DLD1 (cell line): ENCODE data around the gene SMIM22.

ENCODE experiments used
- in situ Hi-C: cut with HindIII; loops from 2 replicates; pipeline ENCODE4 v1.10.0; 2017; ENCODE audit warnings: low sequenced_read_pairs

SMIM22 gene

DNA sequence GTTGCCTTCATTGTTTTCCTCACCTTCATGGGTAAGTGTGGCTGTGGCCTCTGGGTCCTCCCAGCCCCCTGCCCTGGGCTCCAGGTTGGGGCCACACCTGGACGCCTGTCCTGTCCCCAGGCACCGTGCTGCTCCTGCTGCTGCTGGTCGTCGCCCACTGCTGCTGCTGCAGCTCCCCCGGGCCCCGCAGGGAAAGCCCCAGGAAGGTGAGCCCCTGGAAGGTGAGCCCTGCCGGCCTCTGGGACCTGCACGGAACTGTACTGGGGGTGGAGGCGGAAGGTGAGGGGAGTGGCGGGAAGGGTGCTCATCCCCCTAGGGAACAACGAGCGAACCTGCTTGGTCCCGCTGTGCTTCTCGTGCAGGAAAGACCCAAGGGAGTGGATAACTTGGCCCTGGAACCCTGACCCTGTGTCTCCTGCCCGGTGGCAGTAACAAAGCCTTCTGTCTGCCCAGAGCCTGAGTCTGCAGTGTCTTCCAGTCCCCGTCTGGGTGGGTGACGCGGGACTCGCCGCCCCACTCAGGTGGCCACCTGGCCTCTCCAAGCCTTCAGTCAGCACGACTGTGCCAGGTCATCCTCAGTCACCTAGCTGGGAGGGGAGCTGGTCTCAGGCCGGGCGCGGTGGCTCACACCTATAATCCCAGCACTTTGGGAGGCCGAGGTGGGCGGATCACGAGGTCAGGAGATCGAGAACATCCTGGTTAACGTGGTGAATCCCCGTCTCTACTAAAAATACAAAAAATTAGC lies 831 bp downstream of the SMIM22 start:
- in situ Hi-C loops, result no loop called here

DNA sequence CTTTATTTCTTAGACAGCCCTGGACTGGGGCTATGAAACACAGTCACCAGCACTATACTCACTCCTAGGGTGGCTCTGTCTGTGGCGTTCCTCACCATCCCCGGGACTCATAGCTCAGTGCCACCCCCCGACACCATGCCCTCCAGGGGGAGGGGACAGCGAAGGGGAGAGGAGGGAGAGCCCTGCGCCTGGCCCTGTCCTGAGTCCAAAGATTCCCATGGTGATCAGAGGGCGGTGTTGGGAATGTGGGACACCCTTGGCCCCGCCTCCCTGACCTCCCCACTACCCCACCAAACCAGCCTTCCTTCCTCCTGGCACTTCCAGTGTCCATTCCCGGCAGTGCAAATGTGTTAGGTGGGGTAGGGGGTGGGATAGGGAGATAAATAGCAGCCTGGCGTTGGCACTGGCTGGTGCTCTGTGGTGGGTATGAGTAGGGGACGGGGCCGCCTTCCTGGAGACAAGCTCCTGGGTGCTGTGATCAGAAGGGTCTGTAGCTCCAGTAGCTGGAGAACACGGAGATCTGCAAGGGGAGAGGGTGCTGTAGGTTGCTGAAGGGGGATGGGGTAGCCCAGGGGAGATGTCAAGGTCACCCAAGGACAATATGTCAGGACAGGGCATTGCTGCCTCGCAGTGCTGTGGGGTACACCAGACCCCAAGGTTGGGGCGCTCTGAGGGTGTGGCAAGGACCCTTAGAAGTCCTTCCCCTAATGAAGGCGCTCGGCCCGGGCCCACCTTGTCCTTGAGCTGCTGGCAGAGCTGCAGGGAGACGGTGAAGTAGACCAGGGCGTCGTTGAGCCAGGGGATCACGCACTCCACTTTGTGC lies 2.0 kb downstream of the SMIM22 start:
- in situ Hi-C loops, result no loop called here

DNA sequence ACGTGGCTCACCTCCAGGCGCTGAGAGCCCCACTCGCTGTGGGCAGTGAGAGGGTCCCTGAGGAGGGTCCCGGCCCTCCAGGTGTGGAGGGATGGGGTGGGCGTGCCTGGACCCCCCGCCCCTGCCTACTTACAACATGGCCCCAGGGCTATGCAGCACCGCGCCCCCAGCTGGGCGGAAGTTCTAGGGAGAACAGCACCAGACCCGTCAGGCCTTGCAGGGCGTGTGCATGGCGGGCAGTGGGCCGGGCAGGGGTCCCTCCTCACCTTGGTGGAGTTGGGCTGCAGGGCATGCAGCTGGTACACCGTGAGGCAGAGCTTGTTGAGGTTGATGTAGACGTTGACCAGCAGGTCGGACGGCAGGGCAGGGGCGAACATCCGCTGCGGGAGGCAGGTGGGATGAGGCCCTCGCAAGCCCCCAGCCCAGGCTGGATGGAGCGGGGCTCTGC lies 2.7 kb downstream of the SMIM22 start:
- in situ Hi-C loops, result no loop called here

DNA sequence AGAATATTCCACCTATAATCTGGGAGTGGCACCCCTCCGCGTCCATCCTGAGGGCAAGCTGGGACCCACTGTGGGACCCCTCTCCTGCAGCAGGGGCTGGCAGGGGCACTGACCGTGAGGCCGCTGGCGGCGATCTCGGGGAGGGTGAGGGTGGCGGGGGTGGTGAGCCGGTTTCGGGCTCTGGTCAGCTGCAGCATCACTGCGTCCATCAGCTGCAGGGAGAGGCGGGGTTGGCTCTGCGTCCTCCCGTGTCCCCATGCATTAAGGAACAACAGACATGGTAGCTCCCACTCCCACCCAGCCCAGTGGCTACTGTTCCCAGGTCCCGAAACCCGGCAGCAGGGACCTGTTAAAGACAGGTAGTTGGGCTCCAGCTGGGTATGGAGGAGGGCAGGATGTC lies 3.3 kb downstream of the SMIM22 start:
- in situ Hi-C loops, result no loop called here

DNA sequence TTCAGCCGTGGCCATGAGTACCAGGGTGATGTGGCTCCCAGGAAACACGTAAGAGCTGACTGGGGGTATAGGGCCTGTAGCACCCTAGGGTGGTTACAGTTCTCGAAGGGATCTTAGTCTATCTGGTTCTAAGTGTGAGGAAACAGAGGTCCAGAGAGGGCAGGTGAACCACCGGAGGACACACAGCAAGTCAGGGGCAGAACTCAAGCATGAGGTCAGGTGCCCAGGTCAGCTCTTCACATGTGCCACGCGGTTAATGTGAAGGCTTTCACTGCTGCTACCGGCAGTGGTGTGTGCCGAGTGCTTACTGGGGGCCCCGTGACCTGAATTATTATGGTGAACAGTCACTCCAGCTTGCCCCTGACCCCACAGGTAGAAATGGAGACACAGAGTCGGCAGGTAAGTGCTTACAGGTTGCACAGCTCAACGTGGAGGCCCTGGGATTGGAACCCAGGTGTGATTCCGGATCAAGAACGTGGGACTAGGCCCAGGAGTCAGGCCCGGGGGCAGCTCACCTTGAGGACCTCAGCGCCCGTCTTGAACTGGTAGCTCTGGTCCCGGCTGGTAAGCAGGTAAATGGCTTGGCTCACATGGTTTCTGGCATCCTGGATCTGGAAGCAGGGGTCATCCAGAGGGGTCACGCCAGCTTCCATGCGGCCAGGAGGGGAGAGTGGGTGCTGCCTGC lies 4.1 kb downstream of the SMIM22 start:
- in situ Hi-C loops, result no loop called here

DNA sequence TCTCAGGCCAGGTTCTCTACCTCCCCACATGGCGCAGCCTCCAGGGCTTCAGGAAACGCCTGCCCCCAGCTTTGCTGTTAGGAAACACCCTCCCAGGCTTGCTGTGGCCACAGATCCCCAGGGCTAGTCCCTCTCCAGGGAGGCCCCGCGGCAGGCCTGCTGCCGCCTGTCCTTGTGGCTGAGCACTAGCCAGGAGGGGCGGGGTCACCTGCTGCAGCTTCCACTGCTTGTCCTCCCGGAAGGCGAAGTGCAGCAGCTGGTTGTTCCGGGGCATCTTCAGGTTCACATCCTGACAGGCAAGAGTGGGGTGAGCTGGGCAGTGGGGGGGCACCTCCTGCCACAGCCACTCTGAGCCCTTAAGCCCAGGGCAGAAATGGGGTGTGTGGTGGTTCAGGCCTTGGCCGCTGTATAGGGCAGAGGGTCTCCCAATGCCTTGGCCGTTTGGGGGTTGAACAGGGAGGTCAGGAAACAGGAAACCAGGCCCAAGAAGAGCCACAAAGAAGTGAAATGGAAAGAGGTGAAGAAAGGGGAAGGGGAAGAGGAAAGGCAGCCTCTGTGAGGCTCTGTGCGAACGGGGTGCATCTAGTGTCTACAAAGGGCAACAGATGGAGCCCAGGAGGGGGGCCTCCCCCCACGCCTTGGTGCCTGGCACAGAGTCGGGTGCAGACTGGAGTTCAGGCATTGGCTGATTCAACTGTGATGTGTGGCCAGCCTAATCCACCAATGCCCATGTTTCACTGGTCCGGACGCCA lies 5.3 kb downstream of the SMIM22 start:
- in situ Hi-C loops, result no loop called here

DNA sequence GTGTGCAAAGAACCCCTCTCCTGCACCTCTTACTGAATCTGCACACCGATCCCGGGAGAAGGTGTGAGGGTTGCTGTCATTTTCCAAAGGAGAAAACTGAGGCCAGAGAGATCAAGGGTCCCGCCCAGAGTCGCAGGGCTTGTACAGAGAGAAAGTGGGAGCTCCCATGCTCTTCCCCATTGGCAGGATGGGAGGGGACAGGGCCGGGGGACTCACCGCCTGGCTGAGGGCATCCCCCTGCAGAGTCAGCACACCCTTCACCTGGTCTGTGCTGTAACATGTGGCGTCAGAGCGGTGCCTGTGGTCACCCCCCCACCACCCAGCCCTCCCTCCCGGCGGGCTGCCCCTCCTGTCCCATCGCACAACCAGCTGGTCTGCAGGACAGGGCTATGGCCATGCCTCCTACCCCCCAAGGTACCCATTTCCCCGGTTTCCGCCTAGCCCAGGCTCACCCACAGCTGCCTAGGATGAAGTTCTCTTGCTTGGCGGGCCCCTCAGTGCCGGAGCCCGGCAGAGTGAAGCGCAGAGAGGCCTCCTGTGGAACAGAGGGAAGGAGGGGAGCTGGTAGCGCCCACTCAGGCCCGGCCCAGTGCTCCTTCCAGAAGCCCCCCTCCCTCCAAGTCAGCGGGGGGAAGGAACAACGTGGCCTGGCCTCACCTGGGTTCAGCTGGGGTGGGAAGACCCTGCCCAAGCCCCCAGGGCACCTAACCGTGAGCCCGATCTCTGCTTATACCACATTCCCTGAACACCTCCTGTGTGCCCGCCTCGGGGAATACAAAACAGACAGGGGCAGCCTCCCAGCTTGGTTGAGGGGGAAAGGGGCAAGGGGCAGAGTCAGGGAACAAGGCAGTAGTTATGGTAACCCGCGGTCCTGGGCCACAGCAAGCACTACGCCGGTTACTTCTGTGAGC lies 6.1 kb downstream of the SMIM22 start:
- in situ Hi-C loops, result no loop called here

DNA sequence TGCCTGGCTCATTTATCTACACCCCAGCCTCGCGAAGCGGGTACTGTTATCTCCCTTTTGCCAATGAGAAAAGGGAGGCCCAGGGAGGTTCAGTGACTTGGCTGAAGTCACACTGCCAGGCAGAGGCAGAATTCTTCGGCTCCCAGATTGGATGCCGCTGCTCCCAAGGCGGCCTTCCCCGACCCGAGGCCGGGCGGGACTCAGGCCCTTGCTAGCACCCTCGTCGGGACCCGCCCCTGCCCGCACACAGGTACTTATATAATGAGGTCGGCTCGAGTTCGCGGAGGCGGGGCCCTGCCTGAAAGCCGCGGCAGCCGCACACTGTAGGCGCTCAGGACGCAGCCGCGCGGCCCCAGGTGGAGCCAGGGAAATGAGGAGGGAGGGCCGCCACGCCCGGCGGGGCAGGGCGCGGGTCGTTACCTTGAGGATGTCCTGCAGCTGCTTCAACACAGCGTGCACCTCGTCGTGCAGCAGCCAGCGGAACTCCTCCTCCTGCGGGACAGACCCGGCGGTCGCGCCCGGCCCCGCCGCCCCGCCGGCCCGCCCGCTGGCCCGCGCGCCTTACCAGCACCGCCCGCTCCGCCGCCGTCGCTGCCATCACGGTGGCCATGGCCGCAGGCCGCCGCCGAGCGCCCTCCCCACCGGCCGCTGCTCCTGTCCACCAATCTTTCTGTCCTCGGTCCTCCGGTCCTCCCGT lies 6.9 kb downstream of the SMIM22 start, which contains the start of gene ROGDI:
Gene ROGDI (minus strand): TSS at position 672 of the 697 bp plus-strand sequence. CDS start 62 bp downstream, at position 610.
- in situ Hi-C loops, result no loop called here

DNA sequence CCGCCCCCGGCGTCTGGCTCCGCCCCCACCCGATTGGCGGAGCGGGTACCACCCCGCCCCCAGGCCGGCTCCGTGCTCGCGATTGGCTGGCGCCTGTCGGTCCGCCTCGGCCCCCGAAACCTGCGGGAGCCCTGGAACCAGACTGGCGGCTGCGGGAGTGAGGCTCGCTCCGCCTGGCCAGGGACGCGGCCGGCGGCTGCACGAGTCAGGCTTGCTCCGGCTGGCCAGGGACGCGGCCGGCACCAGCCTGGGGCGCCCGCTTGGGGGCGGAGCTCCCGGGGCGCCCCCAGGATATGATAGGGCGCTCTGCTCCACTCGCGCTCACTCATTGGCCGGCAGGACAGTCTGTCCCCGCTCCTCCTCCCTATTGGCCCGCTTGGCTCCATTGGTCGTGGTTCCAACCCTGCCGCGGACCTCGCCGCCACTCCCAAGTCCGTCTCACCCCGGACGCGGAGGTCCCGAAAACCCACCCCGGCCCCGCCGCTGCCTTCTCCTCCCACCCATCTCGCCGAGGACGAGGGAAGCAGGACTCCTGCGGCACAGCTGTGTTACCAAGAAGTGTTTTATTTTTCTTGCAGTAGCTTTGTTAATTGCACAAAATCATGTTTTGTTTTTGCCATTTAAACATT lies 7.6 kb downstream of the SMIM22 start:
- in situ Hi-C loops, result no loop called here

DNA sequence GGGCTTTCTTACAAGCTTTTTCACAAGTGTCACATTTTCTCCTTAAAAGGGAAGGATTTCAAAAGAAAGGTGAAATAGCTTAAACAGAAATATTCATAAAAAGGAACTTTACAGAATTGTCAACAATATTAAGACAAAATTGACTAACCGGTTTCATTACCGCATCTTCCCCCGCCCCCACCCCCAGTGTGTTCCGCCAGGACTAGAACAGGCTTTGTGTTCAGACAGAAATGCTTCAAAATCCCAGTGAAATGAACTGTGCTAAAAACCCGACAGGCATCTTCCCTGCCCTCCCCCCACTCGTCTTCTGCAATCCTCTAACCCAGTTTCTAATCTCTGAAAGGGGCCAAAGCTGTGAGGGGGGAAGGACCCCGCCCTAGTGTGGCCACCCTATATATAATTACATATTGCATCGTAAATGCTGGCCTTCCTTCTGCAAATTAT lies 8.3 kb downstream of the SMIM22 start:
- in situ Hi-C loops, result no loop called here

DNA sequence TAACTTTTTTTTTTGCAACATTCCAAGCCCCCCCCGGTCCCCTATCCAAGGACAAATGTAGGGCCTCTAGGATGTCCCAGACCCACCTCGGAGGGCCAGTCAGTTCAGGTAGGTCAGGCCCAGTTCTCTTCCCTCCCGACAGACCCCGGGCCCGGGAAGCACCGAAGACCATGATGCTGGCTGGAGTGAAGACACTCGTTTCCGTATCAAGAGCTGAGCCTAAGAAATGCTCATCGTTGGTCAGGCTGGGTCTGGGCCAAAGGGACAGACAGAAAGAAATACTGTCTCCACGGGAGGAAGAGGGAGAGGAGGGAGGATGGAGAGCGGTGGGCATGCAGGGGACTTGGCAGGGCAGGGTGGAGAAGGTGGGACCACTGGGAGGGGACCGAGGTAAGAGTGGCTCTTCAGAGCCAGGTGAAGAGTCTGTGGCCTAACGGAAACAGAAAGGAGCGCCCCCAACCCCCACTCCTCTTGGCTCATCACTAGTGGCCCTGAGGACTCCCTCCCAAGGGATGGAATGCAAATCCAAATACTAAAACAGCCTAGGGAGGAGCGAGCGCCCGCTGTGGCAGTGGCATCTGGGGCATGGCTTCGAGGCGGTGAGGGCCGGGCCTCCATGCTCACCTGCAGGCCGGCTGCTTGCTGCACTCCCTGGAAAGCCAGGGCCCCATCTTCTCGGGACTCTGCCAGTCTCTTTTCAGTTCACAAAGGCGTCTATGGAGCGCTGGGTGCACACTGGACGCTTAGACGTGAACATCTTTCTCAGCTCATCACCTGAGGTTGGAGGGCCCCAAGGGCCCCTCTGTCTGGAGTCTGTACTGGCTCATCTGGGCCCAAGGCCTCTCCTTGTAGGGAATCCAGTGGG lies 9.0 kb downstream of the SMIM22 start:
- in situ Hi-C loops, result no loop called here

DNA sequence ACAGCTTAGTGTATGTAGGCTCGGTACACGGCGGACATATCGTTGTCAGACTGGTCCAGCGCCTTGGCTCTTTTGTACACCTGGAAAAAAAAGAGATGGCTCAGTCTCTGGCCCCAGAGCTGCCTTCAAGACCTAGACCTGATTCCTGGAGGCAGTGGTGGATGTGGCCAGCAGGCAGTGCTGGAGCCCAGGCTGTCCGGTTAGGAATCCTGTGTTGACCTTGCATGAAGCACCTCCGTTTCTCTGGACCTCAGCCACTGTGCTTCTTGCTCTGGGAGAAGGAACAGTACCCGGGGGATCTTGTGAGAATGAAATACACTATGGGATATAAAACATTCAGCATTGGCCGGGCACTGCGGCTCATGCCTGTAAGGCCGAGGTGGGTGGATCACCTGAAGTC lies 10.1 kb downstream of the SMIM22 start:
- in situ Hi-C loops, result no loop called here

DNA sequence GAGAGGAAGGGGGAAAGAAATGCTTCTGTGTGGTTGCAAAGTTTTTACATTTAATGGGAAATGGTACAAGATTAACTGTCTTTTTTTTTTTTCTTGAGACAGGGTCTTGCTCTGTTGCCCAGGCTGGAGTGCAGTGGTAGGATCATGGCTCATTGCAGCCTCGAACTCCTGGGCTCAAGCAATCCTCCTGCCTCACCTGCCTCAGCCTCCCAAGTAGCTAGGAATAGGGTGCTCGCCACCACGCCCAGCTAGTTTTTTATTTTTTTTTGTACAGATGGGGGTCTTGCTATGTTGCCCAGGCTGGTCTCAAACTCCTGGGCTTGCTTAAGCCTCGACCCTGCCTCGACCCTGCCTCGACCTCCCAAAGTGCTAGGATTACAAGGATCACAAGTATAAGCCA lies 11.1 kb downstream of the SMIM22 start:
- in situ Hi-C loops, result no loop called here

DNA sequence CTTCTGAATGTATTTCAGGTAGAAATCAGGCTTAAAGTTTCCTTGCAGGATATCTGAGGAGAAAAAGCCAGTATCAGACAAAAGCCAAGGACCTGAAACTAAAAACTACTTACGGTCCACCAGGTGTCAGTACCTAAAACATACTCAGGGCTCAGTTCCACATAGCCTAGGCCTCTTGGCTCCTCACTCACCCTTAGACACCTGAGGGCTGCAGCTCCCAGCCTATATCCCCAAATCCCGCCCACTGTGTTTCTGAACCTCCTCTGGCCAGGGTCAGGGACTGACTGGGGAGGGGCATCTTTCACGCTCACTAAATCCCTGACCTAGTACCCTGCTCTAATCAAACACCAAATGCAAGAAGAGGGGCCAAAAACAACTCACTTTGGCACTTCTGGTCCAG lies 16.1 kb downstream of the SMIM22 start:
- in situ Hi-C loops, result no loop called here

DNA sequence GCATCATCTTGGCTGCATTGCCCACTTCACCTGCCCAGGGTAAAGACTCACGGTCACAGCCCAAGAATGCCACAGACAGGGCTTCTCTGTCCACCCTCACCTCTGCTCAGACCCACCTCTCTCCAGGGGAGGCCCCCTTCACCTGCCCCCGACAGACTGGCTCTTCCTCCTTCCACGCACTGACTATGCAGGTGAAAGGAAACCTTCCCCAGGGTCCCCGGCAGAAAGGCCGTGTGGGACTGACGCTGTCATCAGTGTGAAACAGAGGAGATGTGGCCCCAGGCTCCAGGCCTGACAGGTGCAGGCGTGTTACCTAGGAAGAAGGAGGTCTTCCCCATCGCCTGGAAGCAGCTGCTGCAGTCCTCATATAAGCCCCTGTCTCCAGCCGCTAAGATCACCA lies 16.6 kb downstream of the SMIM22 start:
- in situ Hi-C loops, result no loop called here

DNA sequence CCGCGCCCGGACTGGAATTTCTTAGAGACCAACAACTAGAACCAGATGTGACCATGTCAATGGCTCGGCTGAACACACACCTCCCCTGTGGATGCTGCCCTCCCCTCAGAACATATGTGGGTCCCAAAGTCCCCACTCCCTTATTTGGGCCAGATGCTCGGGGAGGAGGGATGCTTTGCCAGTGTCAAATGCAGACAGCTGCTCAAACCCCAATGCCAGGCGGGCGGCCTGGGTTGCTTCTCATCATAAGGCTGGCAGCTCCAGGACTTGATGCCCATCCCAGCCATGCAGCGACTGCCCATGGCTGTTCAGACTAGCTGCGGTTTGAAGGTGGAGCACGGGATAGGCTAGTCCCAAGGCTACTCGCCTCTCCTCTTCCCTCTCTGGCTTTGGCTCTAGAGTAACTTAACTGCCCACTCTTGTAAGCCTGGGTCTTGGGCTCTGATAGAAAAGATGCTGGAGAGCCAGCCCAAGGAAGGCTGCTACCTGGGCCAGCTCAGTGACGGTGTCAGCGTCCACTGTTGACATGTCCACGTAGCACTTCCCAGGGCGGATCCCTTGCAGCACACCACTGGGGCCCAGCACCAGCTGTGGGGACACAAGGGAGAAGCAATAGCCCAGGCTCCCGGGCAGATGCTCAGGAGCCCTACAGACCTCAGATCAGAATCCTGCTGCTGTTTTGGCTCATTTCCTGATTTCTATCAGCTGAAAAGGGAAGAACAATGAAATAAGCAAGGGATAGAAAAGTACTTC lies 18.3 kb downstream of the SMIM22 start:
- in situ Hi-C loops, result no loop called here

DNA sequence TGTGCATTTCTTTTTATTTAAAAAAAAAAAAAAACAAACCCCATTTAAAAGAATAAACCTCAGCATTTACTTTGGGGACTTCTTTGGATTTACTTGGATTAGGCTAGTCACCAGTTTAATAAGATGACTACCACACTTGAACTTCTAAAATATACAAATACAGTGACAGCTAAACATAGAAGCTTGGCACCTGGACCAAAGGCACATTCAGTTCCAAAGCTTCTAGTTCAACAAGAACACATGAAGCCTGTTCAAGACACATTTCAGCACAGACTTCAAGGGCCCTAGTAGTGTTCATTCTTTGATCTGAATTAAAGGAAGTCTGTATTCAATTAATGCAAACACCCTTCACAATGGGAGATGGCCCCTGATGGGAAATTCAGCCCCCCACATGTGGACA lies 18.9 kb downstream of the SMIM22 start:
- in situ Hi-C loops, result no loop called here
